OCI-LY1 (cell line): ENCODE data around the gene SCRG1.

Source experiments
- H2AFZ ChIP-seq: fragments of 200-600 bp; sonication (generic), shearing (Covaris generic); 2 replicates; pipeline ENCODE4 v1.6.0; 2014; ENCODE audit warnings: antibody characterized with exemption, mild to moderate bottlenecking, low read length
- H3F3A ChIP-seq: fragments of 200-600 bp; sonication (generic), shearing (Covaris generic); 2 replicates; pipeline ENCODE4 v1.6.0; 2014; ENCODE audit warnings: mild to moderate bottlenecking, antibody characterized with exemption, low read length, moderate library complexity; ENCODE audit not compliant: insufficient read depth
- H3K27ac ChIP-seq: fragments of 200-600 bp; sonication (generic); 2 replicates; pipeline ENCODE4 v1.5.1; 2014; ENCODE audit warnings: low read length, mixed run types, mild to moderate bottlenecking, low read depth; ENCODE audit not compliant: poor library complexity, severe bottlenecking
- H3K27me3 ChIP-seq: fragments of 200-600 bp; sonication (generic); 2 replicates; pipeline ENCODE4 v1.6.0; 2014; ENCODE audit warnings: antibody characterized with exemption, mild to moderate bottlenecking, low read length, moderate library complexity; ENCODE audit not compliant: insufficient read depth
- H3K36me3 ChIP-seq: fragments of 200-600 bp; sonication (generic); 2 replicates; pipeline ENCODE4 v1.6.1; 2014; ENCODE audit warnings: mild to moderate bottlenecking, antibody characterized with exemption, low read length, moderate library complexity, mixed read lengths; ENCODE audit not compliant: insufficient read depth
- H3K4me1 ChIP-seq: fragments of 200-600 bp; sonication (generic); 2 replicates; pipeline ENCODE4 v1.5.1; 2014; ENCODE audit warnings: mild to moderate bottlenecking, low read length, moderate library complexity; ENCODE audit not compliant: insufficient read depth, severe bottlenecking
- H3K4me2 ChIP-seq: fragments of 200-600 bp; sonication (generic), shearing (Covaris generic); 2 replicates; pipeline ENCODE4 v1.6.1; 2014; ENCODE audit warnings: low read length
- H3K4me3 ChIP-seq: fragments of 200-600 bp; sonication (generic); 2 replicates; pipeline ENCODE4 v1.5.1; 2014; ENCODE audit warnings: low read length, low read depth, mild to moderate bottlenecking, mixed read lengths; ENCODE audit not compliant: poor library complexity, severe bottlenecking
- H3K79me2 ChIP-seq: fragments of 200-600 bp; shearing (Covaris generic); 2 replicates; pipeline ENCODE4 v1.6.1; 2016; ENCODE audit warnings: mixed run types, low read length, mixed read lengths; ENCODE audit not compliant: insufficient read depth
- H3K9ac ChIP-seq: fragments of 200-600 bp; sonication (generic), shearing (Covaris generic); 2 replicates; pipeline ENCODE4 v1.6.1; 2014; ENCODE audit warnings: mild to moderate bottlenecking, low read length, mixed read lengths
- H3K9me2 ChIP-seq: fragments of 200-600 bp; sonication (generic), shearing (Covaris generic); 2 replicates; pipeline ENCODE4 v1.6.1; 2014; ENCODE audit warnings: low read depth, mild to moderate bottlenecking, low read length, mixed read lengths
- H3K9me3 ChIP-seq: fragments of 200-600 bp; shearing (Covaris generic); 2 replicates; pipeline ENCODE4 v1.6.1; 2014; ENCODE audit warnings: low read length, mixed read lengths
- H4K20me1 ChIP-seq: fragments of 200-600 bp; sonication (generic), shearing (Covaris generic); 2 replicates; pipeline ENCODE4 v1.6.0; 2016; ENCODE audit warnings: mild to moderate bottlenecking, low read length; ENCODE audit not compliant: insufficient read depth
- EZH2 ChIP-seq: fragments of 200-600 bp; sonication (generic), shearing (Covaris generic); IDR thresholded peaks from 2 replicates; pipeline ENCODE4 v1.8.0; 2017; ENCODE audit warnings: borderline replicate concordance, mixed run types, mild to moderate bottlenecking, antibody characterized with exemption, low read length, moderate library complexity, mixed read lengths
- TF ChIP-seq, protein P1 (sequence below): fragments of 200-600 bp; sonication (generic), shearing (Covaris generic); IDR thresholded peaks from 2 replicates; pipeline ENCODE4 v1.5.1; 2017; ENCODE audit warnings: mild to moderate bottlenecking, antibody characterized with exemption, low read length, moderate library complexity, mixed read lengths

The SCRG1 gene

DNA sequence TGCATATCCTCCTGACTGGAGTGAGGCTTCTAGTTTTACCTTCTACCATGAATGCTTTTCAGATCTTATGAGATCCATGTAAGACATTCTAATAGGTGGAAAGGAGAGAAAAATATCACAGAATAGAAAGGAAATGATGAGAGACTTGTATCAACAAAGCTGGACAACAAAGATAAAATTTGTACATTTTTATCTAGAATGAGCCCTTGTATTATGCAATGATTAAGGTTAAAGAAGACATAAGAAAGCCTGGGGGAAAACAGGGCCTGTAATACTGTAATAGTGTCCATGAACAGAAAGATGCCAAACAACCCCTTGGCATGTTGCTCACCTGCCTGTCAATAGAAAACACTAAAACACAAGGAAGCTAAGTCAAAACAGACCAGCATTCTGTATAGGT lies 44.2 kb upstream of the SCRG1 start:
- no peaks in the 10 kb centered on the region for H3K9me2 ChIP-seq
- H3K9me3 ChIP-seq, result no peaks in the 10 kb centered on the region
- no peak overlapping the region for H3K27ac ChIP-seq
- H3K9ac ChIP-seq, result no peak overlapping the region
- H3K27me3 ChIP-seq, result no peaks in the 10 kb centered on the region
- H3F3A ChIP-seq, result no peaks in the 10 kb centered on the region
- no peaks in the 10 kb centered on the region for H3K79me2 ChIP-seq
- H2AFZ ChIP-seq, result no peak overlapping the region
- TF ChIP-seq, protein P1, sequence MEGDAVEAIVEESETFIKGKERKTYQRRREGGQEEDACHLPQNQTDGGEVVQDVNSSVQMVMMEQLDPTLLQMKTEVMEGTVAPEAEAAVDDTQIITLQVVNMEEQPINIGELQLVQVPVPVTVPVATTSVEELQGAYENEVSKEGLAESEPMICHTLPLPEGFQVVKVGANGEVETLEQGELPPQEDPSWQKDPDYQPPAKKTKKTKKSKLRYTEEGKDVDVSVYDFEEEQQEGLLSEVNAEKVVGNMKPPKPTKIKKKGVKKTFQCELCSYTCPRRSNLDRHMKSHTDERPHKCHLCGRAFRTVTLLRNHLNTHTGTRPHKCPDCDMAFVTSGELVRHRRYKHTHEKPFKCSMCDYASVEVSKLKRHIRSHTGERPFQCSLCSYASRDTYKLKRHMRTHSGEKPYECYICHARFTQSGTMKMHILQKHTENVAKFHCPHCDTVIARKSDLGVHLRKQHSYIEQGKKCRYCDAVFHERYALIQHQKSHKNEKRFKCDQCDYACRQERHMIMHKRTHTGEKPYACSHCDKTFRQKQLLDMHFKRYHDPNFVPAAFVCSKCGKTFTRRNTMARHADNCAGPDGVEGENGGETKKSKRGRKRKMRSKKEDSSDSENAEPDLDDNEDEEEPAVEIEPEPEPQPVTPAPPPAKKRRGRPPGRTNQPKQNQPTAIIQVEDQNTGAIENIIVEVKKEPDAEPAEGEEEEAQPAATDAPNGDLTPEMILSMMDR, result no peak
- TF ChIP-seq EZH2, result no peak
- no peak overlapping the region for H3K4me3 ChIP-seq
- no peaks in the 10 kb centered on the region for H4K20me1 ChIP-seq
- H3K4me1 ChIP-seq, result no peaks in the 10 kb centered on the region
- H3K4me2 ChIP-seq, result no peak overlapping the region
- H3K36me3 ChIP-seq, result no peaks in the 10 kb centered on the region

DNA sequence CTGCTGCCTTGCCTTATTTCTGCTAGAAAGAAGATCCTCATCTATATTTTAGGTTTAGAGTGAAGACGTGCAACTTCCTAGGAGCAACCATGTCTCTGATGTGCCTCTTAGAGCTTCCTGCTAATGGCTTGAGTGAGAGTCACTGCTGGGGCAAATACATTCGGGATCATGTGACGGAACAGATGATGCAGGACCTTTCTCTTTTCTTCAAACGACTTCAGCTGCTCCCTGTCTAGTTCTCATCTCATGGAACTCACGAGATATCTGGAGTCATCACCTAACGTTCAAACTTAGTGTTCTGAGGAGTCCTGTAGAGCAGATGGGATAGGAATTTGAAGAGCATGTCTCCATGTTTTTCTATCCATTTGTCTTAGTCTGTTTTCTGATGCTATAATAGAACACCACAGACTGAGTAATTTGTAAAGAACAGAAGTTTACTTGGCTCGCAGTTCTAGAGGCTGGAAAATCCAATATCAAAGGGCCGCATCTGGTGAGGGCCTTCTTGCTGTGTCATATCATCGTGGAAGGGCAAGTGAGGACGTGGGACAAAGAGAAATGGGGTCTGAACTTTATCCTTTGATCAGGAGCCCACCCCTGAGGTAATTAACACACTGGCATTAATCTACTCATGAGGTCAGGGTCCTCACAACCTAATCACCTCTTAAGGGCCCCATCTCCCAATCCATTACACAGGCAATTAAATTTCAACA lies 43.5 kb upstream of the SCRG1 start:
- Histone ChIP-seq H3K4me2 (no peak overlapping the region), H3K9me2 (no peaks in the 10 kb centered on the region), H3F3A (no peaks in the 10 kb centered on the region), H3K79me2 (no peaks in the 10 kb centered on the region), H4K20me1 (no peaks in the 10 kb centered on the region), H3K27me3 (no peaks in the 10 kb centered on the region), H2AFZ (no peak overlapping the region), H3K9me3 (no peaks in the 10 kb centered on the region), H3K4me1 (no peaks in the 10 kb centered on the region), H3K4me3 (no peak overlapping the region), H3K36me3 (no peaks in the 10 kb centered on the region), H3K27ac (no peak overlapping the region), H3K9ac (no peak overlapping the region)
- TF ChIP-seq, protein P1, result no peak
- TF ChIP-seq EZH2, result no peak

DNA sequence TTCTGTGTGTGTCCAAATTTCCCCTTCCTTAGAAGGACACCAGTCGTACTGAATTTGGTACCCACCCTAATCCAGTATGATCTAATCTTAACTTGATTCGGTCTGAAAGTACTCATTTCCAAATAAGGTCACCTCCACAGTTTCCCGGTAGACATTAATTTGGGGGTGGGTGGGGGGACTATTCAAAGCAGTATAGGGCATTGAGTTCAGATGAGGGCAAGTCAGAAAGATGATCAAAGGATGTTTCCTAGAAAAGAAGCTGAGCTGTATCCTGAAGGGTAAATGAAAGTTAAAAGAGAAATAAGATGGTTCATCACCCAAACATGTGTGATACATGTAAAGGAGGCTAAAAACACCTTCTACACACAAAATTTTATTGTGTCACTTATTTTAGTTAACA lies 42.0 kb upstream of the SCRG1 start:
- H3K4me2 ChIP-seq, result no peak overlapping the region
- H4K20me1 ChIP-seq, result no peaks in the 10 kb centered on the region
- no peaks in the 10 kb centered on the region for H3F3A ChIP-seq
- TF ChIP-seq, protein P1, result no peak
- no peak for TF ChIP-seq EZH2
- H3K79me2 ChIP-seq, result no peaks in the 10 kb centered on the region
- no peaks in the 10 kb centered on the region for H3K27me3 ChIP-seq
- H3K9ac ChIP-seq, result no peak overlapping the region
- no peaks in the 10 kb centered on the region for H3K4me1 ChIP-seq
- no peak overlapping the region for H3K27ac ChIP-seq
- no peaks in the 10 kb centered on the region for H3K36me3 ChIP-seq
- no peaks in the 10 kb centered on the region for H3K9me3 ChIP-seq
- H2AFZ ChIP-seq, result no peak overlapping the region
- no peak overlapping the region for H3K4me3 ChIP-seq
- H3K9me2 ChIP-seq, result no peaks in the 10 kb centered on the region
